ENCODE results near the gene CEP350.

- no peak for TF ChIP-seq CTCF (IDR thresholded peaks at IDR 0.05; ENCODE audit: low read length)
- TF ChIP-seq EZH2 (IDR thresholded peaks at IDR 0.05; ENCODE audit: borderline replicate concordance, low read length), result no peak
Measured at GRCh38 chr1:179968284-179968993, 13.8 kb downstream of the CEP350 start.
